Dermis microvascular lymphatic vessel endothelial cell (primary cell): ENCODE results near the gene FPGS. TPM values are rescaled to one million over a fixed set of nuclear protein-coding genes. Genes with fewer than 3 reads are reported as not detected.
"Not testable (repeated sequence)": the region's sequence is repeated elsewhere in the genome, so short reads cannot be mapped to it uniquely, and the experiment has no call there.

ENCODE experiments used
- DNase-seq, 2 donors: peaks; one replicate each; pipeline versions ENCODE4 v3.0.0 to v3.0.0-alpha.2; 2010; ENCODE audit warnings: low read depth in 2 of 2
- total RNA-seq: library from RNA; depleted of rRNA; stranded (reverse); fragments of >200 nt; gene quantifications from 2 replicates; pipeline ENCODE4 v1.2.1, GENCODE V29; 2014

Gene FPGS
- 60.3 and 64.5 TPM in 2 replicates for total RNA-seq

GRCh38 chr9:127802576-127803443 lies at the start of gene FPGS:
Gene FPGS, plus strand, starts transcription at chr9:127802882. Its CDS starts 43 bp downstream, at chr9:127802925.
- DNase-seq, result peak; percentile 75 to 91

DNA sequence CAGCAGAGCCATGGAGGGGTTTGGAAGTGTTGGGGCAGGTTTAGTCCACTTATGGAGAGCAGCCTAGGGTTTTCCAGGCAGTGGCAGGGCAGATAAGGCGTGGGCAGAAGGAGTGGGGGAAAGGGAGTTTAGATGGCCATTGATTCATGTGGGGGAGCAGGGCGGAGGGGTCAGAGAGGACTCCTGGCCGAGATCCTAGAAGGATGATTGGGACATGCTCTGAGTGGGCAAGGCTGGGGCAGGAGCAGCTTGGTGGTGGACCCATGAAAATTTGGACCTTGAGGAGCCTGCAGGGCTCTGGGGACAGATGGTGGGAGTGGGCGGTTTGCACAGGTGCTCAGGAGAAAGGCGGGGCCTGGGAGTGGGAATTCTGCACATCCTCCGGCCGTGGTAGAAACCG lies 49.5 kb upstream of the FPGS start:
- no peak for DNase-seq

GRCh38 chr9:127753622-127754021 lies 49.1 kb upstream of the FPGS start:
- DNase-seq, result no peak

DNA sequence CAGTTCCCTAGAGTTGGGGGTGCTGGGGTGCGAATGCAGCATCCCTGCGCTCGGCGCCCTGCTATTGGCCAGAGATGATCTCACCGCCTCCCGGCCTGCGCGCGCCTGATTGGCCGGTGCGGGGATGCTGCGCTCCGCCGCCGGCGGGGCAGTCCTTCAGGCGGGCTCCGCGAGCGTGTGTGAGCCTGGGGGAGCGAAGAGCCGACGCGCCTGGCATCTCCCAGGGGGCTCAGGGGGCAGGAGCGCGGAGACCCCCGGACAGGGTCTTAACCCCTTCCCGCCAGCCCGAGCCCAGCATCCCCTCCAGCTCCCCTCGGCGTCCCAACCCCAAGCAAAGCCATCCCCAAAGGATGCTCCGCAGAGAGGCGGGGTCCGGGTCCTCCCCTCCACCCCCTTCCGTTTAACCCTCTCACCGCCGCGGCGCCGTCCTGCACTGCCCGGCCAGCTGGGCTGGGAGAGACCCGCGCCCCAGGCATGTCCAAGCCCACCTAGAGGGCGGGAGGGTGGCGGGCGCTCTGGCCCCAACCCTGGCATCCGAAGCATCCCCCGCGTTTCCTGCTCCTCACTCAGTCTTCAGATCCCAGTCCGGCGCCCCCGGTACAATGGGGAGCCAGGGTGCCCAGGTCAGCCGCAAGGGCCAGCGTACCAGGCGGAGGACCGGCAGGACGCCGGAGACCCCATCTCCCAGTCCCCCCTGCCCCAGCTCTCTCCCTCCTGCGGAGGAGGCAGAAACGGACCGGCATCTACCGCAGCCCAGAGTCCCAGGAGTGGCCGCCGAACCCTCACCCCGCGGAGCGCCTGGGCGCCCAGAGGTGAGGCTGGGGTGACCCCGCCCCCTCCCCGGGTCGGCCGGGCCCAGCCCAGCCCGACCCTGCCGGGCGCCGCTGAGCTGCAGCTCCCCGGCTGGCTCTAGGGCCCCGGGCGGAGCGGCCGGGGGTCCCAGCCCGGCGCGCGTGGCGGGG lies 48.3 kb upstream of the FPGS start:
- DNase-seq, result no peak

- DNase-seq, result peak in 1 of 2 donors; percentile 39
Measured at GRCh38 chr9:127755061-127756060, 47.3 kb upstream of the FPGS start.

DNA sequence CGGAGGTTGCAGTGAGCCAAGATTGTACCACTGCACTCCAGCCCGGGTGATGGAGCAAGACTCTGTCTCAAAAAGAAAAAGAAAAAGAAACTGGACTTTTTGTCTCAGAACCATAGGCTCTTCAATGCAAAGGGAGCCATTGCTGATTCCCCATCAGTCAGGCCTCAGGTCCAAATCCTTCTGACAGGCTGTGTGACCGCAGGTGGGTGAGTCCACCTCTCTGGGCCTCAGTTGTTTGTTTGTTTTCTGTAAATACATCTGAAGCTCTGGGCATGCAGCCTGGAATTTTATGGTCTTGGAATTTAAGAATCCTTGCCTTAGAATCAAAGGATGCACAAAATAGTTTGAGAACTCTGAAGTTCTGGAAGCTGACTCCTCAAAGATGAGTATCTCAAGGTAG lies 46.4 kb upstream of the FPGS start:
- no peak for DNase-seq

DNA sequence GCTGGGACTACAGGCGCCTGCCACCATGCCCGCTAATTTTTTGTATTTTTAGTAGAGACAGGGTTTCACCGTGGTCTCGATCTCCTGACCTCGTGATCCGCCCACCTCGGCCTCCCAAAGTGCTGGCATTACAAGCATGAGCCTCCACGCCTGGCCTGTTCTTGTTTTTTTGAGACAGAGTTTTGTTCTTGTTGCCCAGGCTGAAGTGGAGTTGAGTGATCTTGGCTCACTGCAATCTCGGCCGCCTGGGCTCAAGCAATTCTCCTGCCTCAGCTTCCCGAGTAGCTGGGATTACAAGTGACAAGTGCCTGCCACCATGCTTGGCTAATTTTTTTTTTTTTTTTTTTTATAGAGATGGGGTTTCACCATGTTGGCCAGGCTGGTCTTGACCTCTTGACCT lies 45.9 kb upstream of the FPGS start:
- not testable (repeated sequence) for DNase-seq

DNA sequence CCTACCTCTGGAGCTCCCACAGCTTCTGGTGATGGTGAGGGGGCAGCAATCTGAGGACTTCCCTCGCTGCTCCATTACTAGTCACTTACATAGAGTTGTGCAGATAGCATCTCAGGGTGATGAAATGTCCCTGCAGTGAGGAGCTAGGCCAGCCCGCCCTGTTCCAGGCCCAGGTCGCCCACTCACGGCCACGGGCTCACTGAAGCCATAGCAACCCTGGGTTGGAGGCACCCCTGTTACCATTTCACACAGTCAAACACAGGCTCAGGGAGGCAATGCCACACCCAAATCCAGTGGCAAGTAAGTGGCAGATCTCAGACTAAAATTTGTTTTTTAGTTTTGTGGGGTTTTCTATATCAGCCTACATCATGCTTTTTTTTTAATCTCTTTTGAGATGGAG lies 43.8 kb upstream of the FPGS start:
- no peak for DNase-seq

- no peak for DNase-seq
Measured at GRCh38 chr9:127761061-127761460, 41.6 kb upstream of the FPGS start.

GRCh38 chr9:127761491-127761956 lies 41.2 kb upstream of the FPGS start:
- no peak for DNase-seq

GRCh38 chr9:127762111-127762676 lies 40.5 kb upstream of the FPGS start:
- DNase-seq, result peak in 1 of 2 donors; percentile 71

DNA sequence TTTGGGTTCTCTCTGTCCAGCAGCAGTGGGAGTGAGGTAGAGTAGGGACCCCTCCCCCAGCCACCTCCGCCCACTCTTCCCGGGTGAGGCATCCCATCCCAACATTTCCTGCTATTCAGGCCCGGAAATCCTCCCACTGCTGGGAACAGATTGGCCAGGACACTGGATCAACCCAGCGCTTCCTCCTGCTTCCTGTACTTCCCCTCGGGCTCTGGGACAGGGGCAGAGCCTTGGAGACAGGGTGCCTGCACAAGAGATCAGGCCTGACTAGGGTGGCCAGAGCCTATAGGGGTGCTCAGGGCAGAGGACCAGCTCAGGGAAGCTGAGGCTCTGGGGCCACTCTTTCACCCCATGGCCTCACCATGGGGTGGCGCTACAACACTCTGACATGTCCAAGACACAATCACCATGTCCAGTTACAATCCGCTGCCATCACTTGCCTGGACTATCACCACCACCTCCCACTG lies 38.7 kb upstream of the FPGS start:
- peak; percentile 77 to 89 for DNase-seq

- no peak for DNase-seq
Measured at GRCh38 chr9:127765418-127765817, 37.3 kb upstream of the FPGS start.

- peak in 1 of 2 donors; percentile 42 for DNase-seq
Measured at GRCh38 chr9:127767410-127767809, 35.3 kb upstream of the FPGS start.

- DNase-seq, result peak; percentile 70 to 92
Measured at GRCh38 chr9:127767909-127768331, 34.8 kb upstream of the FPGS start.

DNA sequence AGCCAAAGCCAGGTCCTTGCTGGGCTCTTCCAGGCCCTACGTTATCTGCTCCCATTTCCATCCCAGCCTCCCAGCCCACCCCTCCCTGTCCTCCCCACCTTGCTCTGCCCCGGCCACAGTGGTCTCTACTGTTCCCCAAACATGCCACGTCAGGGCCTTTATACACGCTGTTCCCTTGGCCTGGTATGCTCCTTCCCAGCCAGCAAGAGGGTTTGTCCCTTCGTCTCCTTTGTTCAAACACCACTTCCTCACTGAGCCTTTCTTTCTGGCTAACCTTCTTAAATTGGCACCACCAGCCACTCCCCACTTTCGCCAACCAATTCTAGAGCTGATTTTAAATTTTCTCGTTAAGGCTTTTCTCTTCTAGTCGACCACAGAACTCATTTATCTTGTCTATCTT lies 34.0 kb upstream of the FPGS start:
- DNase-seq, result peak in 1 of 2 donors; percentile 56

DNA sequence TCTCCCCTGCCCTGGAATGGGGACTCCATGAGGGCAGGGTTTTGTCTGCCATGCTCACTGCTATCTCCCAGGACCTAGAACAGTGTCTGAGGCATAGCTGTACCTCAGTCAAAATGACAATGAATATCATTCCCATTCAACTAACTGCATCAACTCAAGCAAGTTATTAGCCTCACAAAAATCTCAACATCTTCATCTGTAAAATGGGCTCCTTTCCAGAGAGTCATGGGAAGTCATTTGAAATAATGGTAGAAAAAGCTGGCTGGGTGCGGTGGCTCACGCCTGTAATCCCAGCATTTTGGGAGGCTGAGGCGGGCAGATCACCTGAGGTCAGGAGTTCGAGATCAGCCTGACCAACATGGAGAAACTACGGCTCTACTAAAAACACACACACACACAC lies 33.6 kb upstream of the FPGS start:
- no peak for DNase-seq

GRCh38 chr9:127769929-127770582 lies 32.6 kb upstream of the FPGS start:
- peak; percentile 85 to 92 for DNase-seq

GRCh38 chr9:127770583-127770904 lies 32.1 kb upstream of the FPGS start:
- no peak for DNase-seq
